Measurements from ENCODE around the gene NPAS4. TPM values are rescaled to one million over a fixed set of nuclear protein-coding genes. Genes with fewer than 3 reads are reported as not detected.

Gene NPAS4
- total RNA-seq, 1 experiment from 2014 or later = not detected

DNA sequence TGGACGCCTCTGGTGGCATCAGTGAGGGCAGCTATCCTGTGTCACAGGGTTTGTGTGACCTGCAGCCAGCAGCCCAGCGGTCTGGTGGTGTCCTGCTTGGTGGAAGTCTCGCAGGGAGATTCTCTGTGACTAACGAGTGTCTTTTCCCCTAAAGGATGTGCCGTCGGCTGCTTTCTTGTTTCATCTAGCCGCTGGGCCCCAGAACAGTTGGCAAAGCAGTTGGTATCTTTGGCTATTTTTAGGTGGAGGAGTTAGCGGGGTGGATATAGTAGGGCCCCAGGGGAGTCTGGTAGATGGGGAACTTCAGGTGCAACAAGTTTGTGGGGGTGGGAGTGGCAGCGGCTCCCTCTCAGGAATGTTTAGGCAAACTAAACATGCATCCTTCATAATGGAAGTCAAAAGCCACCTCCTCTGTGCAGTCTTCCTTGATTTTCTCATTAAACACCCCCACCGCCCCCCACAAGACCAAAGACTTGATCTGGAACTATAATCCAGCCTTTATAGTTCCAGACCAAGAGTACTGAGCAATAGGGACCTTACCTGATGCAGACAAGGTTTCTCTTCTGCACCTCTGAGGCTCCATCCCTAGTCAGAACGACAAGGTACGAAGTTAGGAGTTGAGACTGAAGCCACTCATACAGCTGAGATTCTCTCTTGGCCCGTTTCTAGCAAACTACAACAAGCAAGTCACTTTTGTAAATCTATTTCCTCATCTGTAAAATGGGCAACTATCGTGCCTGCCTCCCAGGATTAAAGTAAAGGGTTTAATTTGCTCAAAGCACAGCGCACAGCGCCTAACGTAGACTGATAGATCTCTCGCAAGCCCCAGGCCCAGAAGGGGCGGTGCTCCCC lies 44.8 kb downstream of the NPAS4 start:
- H2AFZ ChIP-seq (ENCODE audit: low read length) = no peak overlapping the region
- DNase-seq = peak; percentile 64

DNA sequence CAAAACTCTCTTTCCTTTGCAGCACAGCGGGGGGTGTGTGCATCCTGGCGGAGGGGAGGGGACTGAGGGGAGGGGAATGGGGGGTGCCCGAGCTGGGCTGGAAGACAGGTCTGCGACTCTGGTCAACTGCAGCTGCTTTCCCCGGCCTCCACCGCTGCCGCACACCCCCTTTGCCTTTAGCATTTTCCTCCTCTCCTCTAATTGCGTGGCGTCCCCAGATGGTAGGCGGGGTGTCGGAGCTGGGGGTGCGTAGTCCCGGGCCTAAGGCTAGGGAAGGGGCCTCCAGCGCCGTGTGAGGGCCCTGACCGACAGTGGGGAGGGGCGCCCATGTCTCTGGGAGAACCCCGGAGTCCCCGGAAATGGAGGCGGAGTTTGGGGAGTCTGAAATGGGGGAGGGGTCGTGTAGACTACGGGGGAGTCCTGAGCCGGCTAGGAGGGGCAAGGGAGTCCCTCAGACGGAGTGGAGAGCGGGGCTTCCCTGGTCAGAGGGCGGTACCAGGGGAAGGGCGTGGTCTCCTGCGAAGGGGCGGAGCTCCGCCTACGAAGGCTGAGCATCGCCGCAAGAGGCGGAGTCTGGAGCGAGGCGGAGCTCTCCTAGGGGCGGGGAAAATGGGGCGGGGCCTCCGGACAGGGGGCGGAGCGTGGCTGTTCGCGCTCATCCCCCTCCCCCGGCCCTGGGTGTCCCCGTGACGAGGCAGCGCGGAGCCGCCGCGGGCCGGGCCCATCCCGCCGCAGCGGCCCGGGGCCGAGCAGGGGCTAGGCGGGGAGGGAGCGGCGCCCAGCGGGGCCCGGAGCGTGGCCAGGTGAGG lies 45.6 kb downstream of the NPAS4 start, which contains the start of gene PELI3:
Gene PELI3, plus strand, starts transcription at position 681 of the 809 bp plus-strand sequence. CDS start 1,224 bp downstream, outside the sequence.
- Histone ChIP-seq H3K79me2 (ENCODE audit: low read length) (no peaks in the 10 kb centered on the region), H3K4me1 (ENCODE audit: low read length) (peaks cover 27% of the 10 kb centered on the region), H3K27me3 (ENCODE audit: low read length) (no peaks in the 10 kb centered on the region), H3K4me3 (ENCODE audit: low read length) (peak within 1 kb of the TSS; percentile 83), H4K20me1 (ENCODE audit: insufficient read depth, low read depth, low read length) (peaks cover 8% of the 10 kb centered on the region; the same call in 1 of the 2 replicates), H3K4me2 (ENCODE audit: low read depth, low read length, poor library complexity, severe bottlenecking) (peak within 1 kb of the TSS; percentile 91), H3K36me3 (ENCODE audit: insufficient read depth, low read length) (no peaks in the 10 kb centered on the region), H2AFZ (ENCODE audit: low read length) (peak within 1 kb of the TSS; percentile 49; the same call in 1 of the 2 replicates), H3K9me2 (replicated peaks; ENCODE audit: insufficient read depth, low read length) (no peaks in the 10 kb centered on the region), H3K9ac (ENCODE audit: low read length) (peak within 1 kb of the TSS; percentile 76), H3K27ac (ENCODE audit: low read length) (no peak within 1 kb of the TSS), H3K9me3 (ENCODE audit: low read length) (no peaks in the 10 kb centered on the region)
- DNase-seq = peak; percentile 96

More for the DNA sequence above, 44.8 kb downstream of the NPAS4 start:
- no peaks in the 10 kb centered on the region for H3K27me3 ChIP-seq (ENCODE audit: low read length)
- H4K20me1 ChIP-seq (ENCODE audit: insufficient read depth, low read depth, low read length) = peaks cover 8% of the 10 kb centered on the region; the same call in 1 of the 2 replicates
- H3K4me2 ChIP-seq (ENCODE audit: low read depth, low read length, poor library complexity, severe bottlenecking) = peak overlapping the region; percentile 58
- no peaks in the 10 kb centered on the region for H3K36me3 ChIP-seq (ENCODE audit: insufficient read depth, low read length)
- H3K4me1 ChIP-seq (ENCODE audit: low read length) = peaks cover 27% of the 10 kb centered on the region
- H3K9me3 ChIP-seq (ENCODE audit: low read length) = no peaks in the 10 kb centered on the region
- peak overlapping the region; percentile 31 for H3K4me3 ChIP-seq (ENCODE audit: low read length)
- H3K9me2 ChIP-seq (replicated peaks; ENCODE audit: insufficient read depth, low read length) = no peaks in the 10 kb centered on the region
- H3K27ac ChIP-seq (ENCODE audit: low read length) = no peak overlapping the region
- H3K79me2 ChIP-seq (ENCODE audit: low read length) = no peaks in the 10 kb centered on the region
- peak overlapping the region; percentile 46 for H3K9ac ChIP-seq (ENCODE audit: low read length)

DNA sequence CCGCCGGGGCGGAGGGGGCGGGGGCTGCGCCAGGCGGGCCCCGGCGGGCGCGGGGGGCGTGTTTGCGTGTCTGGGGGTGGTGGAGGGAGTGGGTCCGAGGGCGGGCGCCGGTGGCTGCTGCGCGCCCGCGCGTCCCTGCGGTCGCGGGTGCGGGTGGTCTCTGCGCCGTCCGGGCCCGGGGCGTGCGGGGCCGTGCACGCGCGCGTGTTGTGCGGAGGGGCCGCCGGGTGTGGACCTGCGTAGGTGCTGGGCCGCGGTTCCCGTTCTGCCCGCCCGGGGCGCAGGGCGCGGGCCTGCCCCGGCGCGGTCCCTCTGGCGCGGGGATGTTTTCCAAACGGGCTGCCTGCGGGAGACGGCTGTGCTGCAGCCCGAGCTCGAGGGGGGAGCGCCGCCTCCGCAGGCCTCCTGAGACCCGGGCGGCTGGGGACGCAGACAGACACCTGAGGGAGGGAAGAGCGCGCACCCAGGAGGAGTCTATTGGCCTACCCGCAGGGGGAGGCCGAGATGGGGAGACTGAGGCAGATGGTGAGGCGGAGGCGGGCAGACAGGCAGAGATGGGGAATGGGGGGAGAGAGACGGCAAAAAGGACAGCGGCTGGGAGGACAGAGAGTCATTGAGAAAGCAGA lies 46.3 kb downstream of the NPAS4 start:
- H3K27me3 ChIP-seq (ENCODE audit: low read length) = no peaks in the 10 kb centered on the region
- H3K4me1 ChIP-seq (ENCODE audit: low read length) = peaks cover 27% of the 10 kb centered on the region
- H3K79me2 ChIP-seq (ENCODE audit: low read length) = no peaks in the 10 kb centered on the region
- 0 out of 2 replicates have a peak overlapping the region, but pooled peaks have one; percentile 49 for H2AFZ ChIP-seq (ENCODE audit: low read length)
- peaks cover 8% of the 10 kb centered on the region; the same call in 1 of the 2 replicates for H4K20me1 ChIP-seq (ENCODE audit: insufficient read depth, low read depth, low read length)
- H3K36me3 ChIP-seq (ENCODE audit: insufficient read depth, low read length) = no peaks in the 10 kb centered on the region
- H3K27ac ChIP-seq (ENCODE audit: low read length) = no peak overlapping the region
- peak overlapping the region; percentile 83 for H3K4me3 ChIP-seq (ENCODE audit: low read length)
- no peaks in the 10 kb centered on the region for H3K9me3 ChIP-seq (ENCODE audit: low read length)
- peak; percentile 55 for DNase-seq
- peak overlapping the region; percentile 76 for H3K9ac ChIP-seq (ENCODE audit: low read length)
- H3K4me2 ChIP-seq (ENCODE audit: low read depth, low read length, poor library complexity, severe bottlenecking) = peak overlapping the region; percentile 91
- no peaks in the 10 kb centered on the region for H3K9me2 ChIP-seq (replicated peaks; ENCODE audit: insufficient read depth, low read length)

DNA sequence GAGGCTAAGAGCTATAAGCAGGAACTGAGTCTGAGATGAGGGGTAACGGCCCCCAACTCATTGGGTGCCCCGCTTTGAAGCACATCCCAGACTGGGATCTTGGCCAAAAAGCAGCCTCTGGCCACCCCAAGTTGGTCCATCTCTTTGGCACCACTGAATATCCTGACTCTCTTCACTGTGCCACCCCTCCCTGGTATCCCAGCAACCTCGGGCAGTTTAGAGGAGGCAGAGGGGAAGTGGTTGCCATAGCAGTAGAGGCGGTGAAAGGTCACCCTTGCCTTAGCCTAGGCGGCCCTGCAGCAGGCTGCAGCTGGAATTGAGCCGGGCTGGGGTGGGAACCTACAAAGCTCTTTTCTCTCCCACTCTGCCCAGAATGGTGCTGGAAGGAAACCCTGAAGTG lies 46.9 kb downstream of the NPAS4 start:
- Histone ChIP-seq H3K9me3 (ENCODE audit: low read length) (no peaks in the 10 kb centered on the region), H3K79me2 (ENCODE audit: low read length) (no peaks in the 10 kb centered on the region), H3K4me1 (ENCODE audit: low read length) (peaks cover 27% of the 10 kb centered on the region), H3K4me3 (ENCODE audit: low read length) (peak overlapping the region; percentile 83), H3K9ac (ENCODE audit: low read length) (peak overlapping the region; percentile 76), H3K4me2 (ENCODE audit: low read depth, low read length, poor library complexity, severe bottlenecking) (peak overlapping the region; percentile 91), H3K36me3 (ENCODE audit: insufficient read depth, low read length) (no peaks in the 10 kb centered on the region), H4K20me1 (ENCODE audit: insufficient read depth, low read depth, low read length) (peaks cover 8% of the 10 kb centered on the region; the same call in 1 of the 2 replicates), H2AFZ (ENCODE audit: low read length) (0 out of 2 replicates have a peak overlapping the region, but pooled peaks have one; percentile 49), H3K27ac (ENCODE audit: low read length) (no peak overlapping the region), H3K27me3 (ENCODE audit: low read length) (no peaks in the 10 kb centered on the region), H3K9me2 (replicated peaks; ENCODE audit: insufficient read depth, low read length) (no peaks in the 10 kb centered on the region)
- DNase-seq = no peak

- no peak for DNase-seq
- H4K20me1 ChIP-seq (ENCODE audit: insufficient read depth, low read depth, low read length) = peaks cover 8% of the 10 kb centered on the region; the same call in 1 of the 2 replicates
- peaks cover 27% of the 10 kb centered on the region for H3K4me1 ChIP-seq (ENCODE audit: low read length)
- H3K4me2 ChIP-seq (ENCODE audit: low read depth, low read length, poor library complexity, severe bottlenecking) = no peak overlapping the region
- no peak overlapping the region for H2AFZ ChIP-seq (ENCODE audit: low read length)
- no peaks in the 10 kb centered on the region for H3K9me2 ChIP-seq (replicated peaks; ENCODE audit: insufficient read depth, low read length)
- H3K9ac ChIP-seq (ENCODE audit: low read length) = no peak overlapping the region
- no peaks in the 10 kb centered on the region for H3K9me3 ChIP-seq (ENCODE audit: low read length)
- H3K36me3 ChIP-seq (ENCODE audit: insufficient read depth, low read length) = no peaks in the 10 kb centered on the region
- no peak overlapping the region for H3K27ac ChIP-seq (ENCODE audit: low read length)
- H3K4me3 ChIP-seq (ENCODE audit: low read length) = no peak overlapping the region
- H3K27me3 ChIP-seq (ENCODE audit: low read length) = no peaks in the 10 kb centered on the region
- H3K79me2 ChIP-seq (ENCODE audit: low read length) = no peaks in the 10 kb centered on the region
These were observed 47.9 kb downstream of the NPAS4 start for GRCh38 chr11:66468691-66469090.

GRCh38 chr11:66469441-66469840 lies 48.6 kb downstream of the NPAS4 start:
- Histone ChIP-seq H4K20me1 (ENCODE audit: insufficient read depth, low read depth, low read length) (peaks cover 8% of the 10 kb centered on the region; the same call in 1 of the 2 replicates), H3K27ac (ENCODE audit: low read length) (no peak overlapping the region), H2AFZ (ENCODE audit: low read length) (no peak overlapping the region), H3K36me3 (ENCODE audit: insufficient read depth, low read length) (no peaks in the 10 kb centered on the region), H3K4me3 (ENCODE audit: low read length) (no peak overlapping the region), H3K9ac (ENCODE audit: low read length) (no peak overlapping the region), H3K4me1 (ENCODE audit: low read length) (peaks cover 27% of the 10 kb centered on the region), H3K9me2 (replicated peaks; ENCODE audit: insufficient read depth, low read length) (no peaks in the 10 kb centered on the region), H3K9me3 (ENCODE audit: low read length) (no peaks in the 10 kb centered on the region), H3K79me2 (ENCODE audit: low read length) (no peaks in the 10 kb centered on the region), H3K27me3 (ENCODE audit: low read length) (no peaks in the 10 kb centered on the region), H3K4me2 (ENCODE audit: low read depth, low read length, poor library complexity, severe bottlenecking) (no peak overlapping the region)
- no peak for DNase-seq

GRCh38 chr11:66470015-66470414 lies 49.2 kb downstream of the NPAS4 start:
- H3K9me2 ChIP-seq (replicated peaks; ENCODE audit: insufficient read depth, low read length) = no peaks in the 10 kb centered on the region
- no peak overlapping the region for H3K4me2 ChIP-seq (ENCODE audit: low read depth, low read length, poor library complexity, severe bottlenecking)
- H4K20me1 ChIP-seq (ENCODE audit: insufficient read depth, low read depth, low read length) = peaks cover 8% of the 10 kb centered on the region; the same call in 1 of the 2 replicates

More at GRCh38 chr11:66470015-66470414, 49.2 kb downstream of the NPAS4 start:
- Histone ChIP-seq H3K4me1 (ENCODE audit: low read length) (peaks cover 24% of the 10 kb centered on the region), H3K9me3 (ENCODE audit: low read length) (no peaks in the 10 kb centered on the region), H3K4me3 (ENCODE audit: low read length) (no peak overlapping the region), H3K79me2 (ENCODE audit: low read length) (no peaks in the 10 kb centered on the region), H3K27me3 (ENCODE audit: low read length) (no peaks in the 10 kb centered on the region), H3K27ac (ENCODE audit: low read length) (no peak overlapping the region), H2AFZ (ENCODE audit: low read length) (no peak overlapping the region), H3K36me3 (ENCODE audit: insufficient read depth, low read length) (no peaks in the 10 kb centered on the region), H3K9ac (ENCODE audit: low read length) (no peak overlapping the region)
- no peak for DNase-seq
